22Rv1 (cell line): ENCODE data around the gene RNF182.

Experiments used
- H3K27ac ChIP-seq: fragments of 450-650 bp; 2 replicates; pipeline ENCODE4 v1.5.1; 2017
- ZFX ChIP-seq: fragments of 450-650 bp; IDR thresholded peaks from 2 replicates; pipeline ENCODE4 v1.6.1; 2017; ENCODE audit warnings: antibody characterized with exemption, borderline replicate concordance
- TF ChIP-seq, protein P1 (sequence below): fragments of 450-650 bp; IDR thresholded peaks from 2 replicates; pipeline ENCODE4 v1.5.1; 2017; ENCODE audit warnings: mild to moderate bottlenecking

The RNF182 gene

GRCh38 chr6:14004258-14004657 is 79.5 kb downstream of the RNF182 start:
- H3K27ac ChIP-seq = no peak overlapping the region
- TF ChIP-seq, protein P1, sequence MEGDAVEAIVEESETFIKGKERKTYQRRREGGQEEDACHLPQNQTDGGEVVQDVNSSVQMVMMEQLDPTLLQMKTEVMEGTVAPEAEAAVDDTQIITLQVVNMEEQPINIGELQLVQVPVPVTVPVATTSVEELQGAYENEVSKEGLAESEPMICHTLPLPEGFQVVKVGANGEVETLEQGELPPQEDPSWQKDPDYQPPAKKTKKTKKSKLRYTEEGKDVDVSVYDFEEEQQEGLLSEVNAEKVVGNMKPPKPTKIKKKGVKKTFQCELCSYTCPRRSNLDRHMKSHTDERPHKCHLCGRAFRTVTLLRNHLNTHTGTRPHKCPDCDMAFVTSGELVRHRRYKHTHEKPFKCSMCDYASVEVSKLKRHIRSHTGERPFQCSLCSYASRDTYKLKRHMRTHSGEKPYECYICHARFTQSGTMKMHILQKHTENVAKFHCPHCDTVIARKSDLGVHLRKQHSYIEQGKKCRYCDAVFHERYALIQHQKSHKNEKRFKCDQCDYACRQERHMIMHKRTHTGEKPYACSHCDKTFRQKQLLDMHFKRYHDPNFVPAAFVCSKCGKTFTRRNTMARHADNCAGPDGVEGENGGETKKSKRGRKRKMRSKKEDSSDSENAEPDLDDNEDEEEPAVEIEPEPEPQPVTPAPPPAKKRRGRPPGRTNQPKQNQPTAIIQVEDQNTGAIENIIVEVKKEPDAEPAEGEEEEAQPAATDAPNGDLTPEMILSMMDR = no peak
- no peak for TF ChIP-seq ZFX

- TF ChIP-seq, protein P1 = no peak
- TF ChIP-seq ZFX = no peak
- no peak overlapping the region for H3K27ac ChIP-seq
Observed at GRCh38 chr6:14008809-14009208, 84.1 kb downstream of the RNF182 start.

DNA sequence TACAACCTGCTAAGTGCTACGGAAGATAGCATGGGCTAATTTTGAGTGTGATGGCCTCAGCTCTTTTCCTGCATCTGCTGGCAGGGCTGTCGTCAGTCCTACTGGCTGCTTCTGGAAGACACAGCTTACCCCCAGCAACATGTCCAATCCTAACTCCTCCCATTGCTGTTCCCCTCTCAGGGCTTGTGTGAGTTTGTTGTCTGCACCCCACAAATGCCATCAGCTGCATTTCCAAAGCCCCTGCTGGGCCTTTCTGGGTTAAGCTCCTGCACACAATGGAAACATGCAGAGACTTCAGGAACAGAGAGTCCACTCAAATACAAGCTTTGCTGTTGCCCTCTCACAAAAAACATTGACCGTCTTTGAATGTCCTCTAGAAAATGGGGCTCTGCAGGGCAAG is 84.7 kb downstream of the RNF182 start:
- no peak for TF ChIP-seq ZFX
- TF ChIP-seq, protein P1 = no peak
- no peak overlapping the region for H3K27ac ChIP-seq

DNA sequence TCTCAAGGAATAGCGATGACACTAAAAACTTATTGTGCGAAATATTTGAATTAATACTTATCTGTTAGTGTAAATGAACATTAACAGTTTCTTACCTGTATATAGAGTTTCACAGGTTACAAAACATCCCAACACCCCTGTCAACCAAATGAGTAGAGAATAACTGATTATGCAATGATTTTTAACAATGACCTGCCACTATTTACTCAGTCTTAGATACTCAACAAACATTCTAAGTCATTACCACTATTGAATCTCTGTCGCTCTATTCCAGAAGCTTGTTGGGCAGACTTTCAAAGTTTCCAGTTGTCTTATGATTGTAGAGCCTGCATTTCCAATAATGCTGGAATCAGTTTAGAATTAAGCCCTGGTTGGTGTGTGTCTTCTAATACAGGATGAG is 85.5 kb downstream of the RNF182 start:
- no peak for TF ChIP-seq ZFX
- TF ChIP-seq, protein P1 = no peak

GRCh38 chr6:14012313-14013030 is 87.7 kb downstream of the RNF182 start:
- H3K27ac ChIP-seq = no peak overlapping the region
- TF ChIP-seq, protein P1 = no peak
- TF ChIP-seq ZFX = no peak

More for the DNA sequence above, 85.5 kb downstream of the RNF182 start:
- H3K27ac ChIP-seq = no peak overlapping the region

DNA sequence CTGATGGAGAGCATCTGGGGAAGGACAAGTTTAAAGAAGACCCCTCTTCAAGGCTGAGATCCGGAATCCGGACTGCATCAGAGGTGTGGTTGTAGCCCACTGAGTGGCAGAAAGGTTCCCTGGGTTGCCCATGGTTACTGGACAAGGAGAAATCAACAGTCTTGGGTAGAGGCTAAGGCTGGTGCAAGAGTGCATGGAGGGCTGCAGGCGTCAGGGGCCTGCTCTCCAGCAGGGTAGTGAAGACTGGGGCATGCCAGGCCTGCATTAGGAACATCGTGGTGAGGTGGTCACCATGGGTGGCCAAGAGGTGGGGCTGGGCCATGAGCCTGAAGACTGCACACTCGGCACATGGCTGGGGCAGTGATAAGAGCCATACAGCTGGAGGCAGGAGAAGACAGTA is 91.2 kb downstream of the RNF182 start:
- no peak overlapping the region for H3K27ac ChIP-seq
- TF ChIP-seq ZFX = no peak
- TF ChIP-seq, protein P1 = no peak

DNA sequence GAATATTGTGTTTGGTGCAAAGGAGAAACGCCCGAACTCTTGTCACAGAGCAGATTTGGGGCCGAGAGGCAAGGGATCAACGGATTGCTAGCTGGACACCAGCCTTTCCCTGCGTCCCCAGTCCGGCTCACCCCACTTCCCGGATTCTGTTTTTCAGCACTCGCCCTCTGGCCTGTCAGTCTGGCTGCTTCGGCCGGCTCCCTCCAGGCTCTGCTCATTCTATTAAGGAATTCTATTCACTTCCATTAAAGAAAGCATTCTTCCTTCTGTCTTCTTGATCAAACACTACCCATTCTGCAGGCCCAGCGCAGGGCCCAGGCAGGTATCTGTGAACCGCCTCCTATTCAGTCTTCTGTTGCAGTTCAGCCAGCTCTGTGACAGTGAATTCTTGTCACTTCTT is 91.7 kb downstream of the RNF182 start:
- H3K27ac ChIP-seq = no peak overlapping the region
- TF ChIP-seq ZFX = no peak
- TF ChIP-seq, protein P1 = no peak
